Effector memory CD4-positive, alpha-beta T cell (primary cell): ENCODE measurements around the gene TAF8.

Source experiments
- DNase-seq, 3 donors: peaks; one replicate each; pipeline ENCODE4 v3.0.0-alpha.2; 2020
- H3K27ac ChIP-seq: 2 replicates; pipeline ENCODE4 v1.7.0; 2013; ENCODE audit warnings: mild to moderate bottlenecking, low read length, moderate library complexity; ENCODE audit not compliant: insufficient read depth, poor library complexity, severe bottlenecking
- H3K27me3 ChIP-seq: replicated peaks from 2 replicates; pipeline ENCODE4 v1.7.0; 2013; ENCODE audit warnings: mild to moderate bottlenecking, low read length; ENCODE audit not compliant: insufficient read depth, control insufficient read depth, poor library complexity, severe bottlenecking
- H3K36me3 ChIP-seq: 2 replicates; pipeline ENCODE4 v1.7.0; 2013; ENCODE audit warnings: mild to moderate bottlenecking, low read length, moderate library complexity; ENCODE audit not compliant: control insufficient read depth, insufficient read depth
- H3K4me1 ChIP-seq: 2 replicates; pipeline ENCODE4 v1.7.0; 2013; ENCODE audit warnings: low read length, mild to moderate bottlenecking; ENCODE audit not compliant: control insufficient read depth, insufficient read depth, poor library complexity, severe bottlenecking
- H3K4me3 ChIP-seq: 2 replicates; pipeline ENCODE4 v1.7.0; 2013; ENCODE audit warnings: low read length, low read depth, mild to moderate bottlenecking; ENCODE audit not compliant: insufficient read depth, poor library complexity, severe bottlenecking
- H3K9me3 ChIP-seq: 2 replicates; pipeline ENCODE4 v1.7.0; 2013; ENCODE audit warnings: mild to moderate bottlenecking, low read length, moderate library complexity; ENCODE audit not compliant: control insufficient read depth

TAF8 gene

DNA sequence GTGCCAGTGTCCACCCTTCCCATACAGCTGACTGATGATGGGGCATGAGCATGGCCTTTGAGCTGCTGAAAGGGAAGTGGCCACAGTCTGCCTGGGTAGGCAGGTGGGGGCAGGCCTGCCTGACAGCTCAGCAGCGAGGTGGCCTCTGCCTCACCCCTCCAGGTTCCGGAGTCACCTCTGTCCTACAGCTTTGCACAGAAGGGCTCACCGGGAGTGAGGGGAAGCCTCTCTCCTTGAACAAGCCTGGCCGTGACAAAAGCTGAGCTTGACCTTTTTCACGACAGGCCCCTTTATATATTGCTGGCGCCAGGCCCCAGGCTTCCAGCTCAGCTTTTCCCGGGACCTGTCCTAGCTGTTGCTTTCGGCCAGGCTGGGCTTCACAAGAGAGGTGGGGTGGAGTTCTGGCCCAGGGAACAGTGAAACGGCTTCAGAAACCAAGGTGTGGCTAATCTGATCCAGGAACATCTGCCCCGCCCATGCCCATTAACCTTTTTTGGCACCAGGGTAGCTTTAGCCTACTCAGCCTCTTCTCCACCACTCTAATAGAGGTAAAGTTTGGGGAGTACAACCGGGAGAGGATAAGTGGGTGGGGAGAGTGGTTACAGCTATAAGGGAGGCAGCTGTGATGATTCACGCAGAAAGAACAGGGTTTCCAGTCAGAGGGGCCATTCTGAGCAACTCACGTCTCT lies 49.2 kb downstream of the TAF8 start:
- DNase-seq, result no peak
- Histone ChIP-seq H3K36me3 (no peaks in the 10 kb centered on the region), H3K4me3 (no peak overlapping the region), H3K27me3 (no peaks in the 10 kb centered on the region), H3K27ac (no peak overlapping the region), H3K4me1 (peaks cover under 1% of the 10 kb centered on the region), H3K9me3 (no peaks in the 10 kb centered on the region)

DNA sequence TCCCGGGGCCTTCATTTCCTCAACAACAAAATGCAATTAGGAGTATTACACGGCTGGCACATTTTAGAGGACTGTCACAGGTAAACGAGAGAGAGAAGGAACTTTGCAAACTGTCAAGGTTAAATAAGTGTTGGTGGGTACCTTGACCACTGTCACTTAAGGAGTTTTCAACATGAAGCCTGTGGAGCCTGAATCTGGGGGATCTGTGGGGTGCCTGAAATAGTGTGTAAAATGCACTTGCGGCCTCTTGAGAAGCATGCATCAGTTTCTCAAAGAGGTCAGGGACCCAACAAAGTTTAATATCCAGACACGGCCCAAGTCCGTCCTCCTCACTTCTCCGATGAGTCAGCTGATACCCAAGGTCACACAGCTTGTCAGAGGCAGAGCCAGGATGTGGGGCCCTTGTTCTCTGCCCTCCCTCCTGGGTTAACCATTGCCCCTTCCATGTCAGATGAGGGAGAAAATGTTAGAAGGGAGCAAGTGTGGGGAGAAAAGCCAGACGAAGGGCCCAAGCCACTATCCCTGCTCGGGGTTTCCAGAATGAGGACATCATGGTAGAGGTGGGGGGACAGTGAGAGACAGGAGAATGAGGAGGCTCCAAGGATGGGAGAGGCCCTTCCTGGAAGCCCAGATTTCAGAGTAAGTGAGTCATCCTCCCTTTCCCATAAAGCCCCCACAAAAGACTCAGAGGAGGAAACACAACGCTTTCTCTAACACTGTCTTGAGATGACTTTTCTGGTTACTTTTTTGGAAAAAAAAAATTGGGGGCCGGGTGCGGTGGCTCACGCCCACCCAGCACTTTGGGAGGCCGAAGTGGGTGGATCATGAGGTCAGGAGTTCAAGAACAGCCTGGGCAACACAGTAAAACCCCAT lies 49.9 kb downstream of the TAF8 start:
- no peak overlapping the region for H3K27ac ChIP-seq

DNA sequence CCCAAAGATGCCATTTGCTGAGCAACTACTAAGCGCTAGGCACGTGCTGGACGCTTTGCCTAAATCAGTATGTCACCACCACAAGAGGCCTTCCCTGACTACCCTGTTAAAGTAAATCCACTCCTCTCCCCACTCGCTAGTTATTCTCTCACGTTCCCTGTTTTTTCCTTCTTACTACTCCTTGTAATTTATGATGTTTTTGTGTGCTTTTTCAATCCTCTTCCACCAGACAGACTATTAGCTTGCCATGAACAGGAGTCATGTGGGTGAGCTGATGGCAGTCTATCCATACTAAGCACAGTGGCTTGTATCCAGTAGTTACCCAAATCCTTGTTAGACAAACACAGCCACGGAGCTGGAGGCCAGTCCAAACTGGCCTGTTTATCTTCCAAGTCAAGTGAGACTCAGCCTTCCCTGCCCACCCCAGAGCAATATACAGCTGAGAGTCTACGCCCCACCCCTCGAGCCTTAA lies 50.9 kb downstream of the TAF8 start:
- no peak overlapping the region for H3K27ac ChIP-seq
- no peaks in the 10 kb centered on the region for H3K36me3 ChIP-seq
- H3K4me3 ChIP-seq, result no peak overlapping the region
- no peaks in the 10 kb centered on the region for H3K27me3 ChIP-seq
- no peak for DNase-seq
- no peaks in the 10 kb centered on the region for H3K9me3 ChIP-seq
- H3K4me1 ChIP-seq, result peaks cover 6% of the 10 kb centered on the region

More for the DNA sequence above, 49.9 kb downstream of the TAF8 start:
- H3K9me3 ChIP-seq, result no peaks in the 10 kb centered on the region
- H3K27me3 ChIP-seq, result no peaks in the 10 kb centered on the region
- no peak overlapping the region for H3K4me3 ChIP-seq
- DNase-seq, result no peak
- H3K36me3 ChIP-seq, result no peaks in the 10 kb centered on the region
- peaks cover 6% of the 10 kb centered on the region for H3K4me1 ChIP-seq

DNA sequence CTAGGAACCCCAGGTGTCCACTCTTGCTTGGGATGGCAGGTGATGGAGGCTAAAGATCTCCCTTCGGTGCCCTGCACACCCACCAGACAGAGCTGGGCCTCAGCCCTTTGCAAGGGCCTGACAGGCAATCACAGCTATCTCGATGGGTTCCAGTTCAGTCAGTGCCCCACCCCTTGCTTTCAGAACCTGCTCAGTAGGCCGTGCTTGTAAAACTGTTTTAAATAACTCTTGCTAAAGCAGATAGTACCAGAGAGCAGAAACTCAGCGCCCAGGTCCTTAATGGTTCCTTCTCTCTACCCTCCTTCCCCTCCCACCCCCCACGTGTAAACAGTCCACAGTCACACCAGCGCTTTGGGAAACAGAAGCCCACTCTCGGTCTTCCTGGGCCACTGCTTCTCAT lies 52.9 kb downstream of the TAF8 start:
- no peak overlapping the region for H3K27ac ChIP-seq
- no peaks in the 10 kb centered on the region for H3K36me3 ChIP-seq
- H3K4me3 ChIP-seq, result no peak overlapping the region

DNA sequence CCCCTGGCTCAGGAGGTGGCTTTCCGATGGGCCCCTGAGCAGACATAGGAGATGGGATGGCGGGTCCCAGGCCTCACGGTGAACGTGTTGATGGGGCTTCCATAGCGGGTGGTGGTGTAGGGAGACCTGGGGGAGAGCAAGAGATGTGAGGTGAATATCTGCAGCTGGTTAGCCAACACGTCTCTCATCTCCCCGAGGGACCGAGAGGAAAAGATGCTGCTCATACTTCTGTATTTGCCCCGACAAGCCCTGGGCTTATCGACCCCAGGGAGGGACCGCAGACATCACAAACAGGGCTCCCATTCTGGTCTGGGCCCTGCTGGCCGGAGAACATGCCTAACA lies 53.4 kb downstream of the TAF8 start:
- H3K4me1 ChIP-seq, result peaks cover 6% of the 10 kb centered on the region

More for the DNA sequence above, 52.9 kb downstream of the TAF8 start:
- DNase-seq, result no peak
- H3K27me3 ChIP-seq, result no peaks in the 10 kb centered on the region
- peaks cover 6% of the 10 kb centered on the region for H3K4me1 ChIP-seq
- H3K9me3 ChIP-seq, result no peaks in the 10 kb centered on the region

DNA sequence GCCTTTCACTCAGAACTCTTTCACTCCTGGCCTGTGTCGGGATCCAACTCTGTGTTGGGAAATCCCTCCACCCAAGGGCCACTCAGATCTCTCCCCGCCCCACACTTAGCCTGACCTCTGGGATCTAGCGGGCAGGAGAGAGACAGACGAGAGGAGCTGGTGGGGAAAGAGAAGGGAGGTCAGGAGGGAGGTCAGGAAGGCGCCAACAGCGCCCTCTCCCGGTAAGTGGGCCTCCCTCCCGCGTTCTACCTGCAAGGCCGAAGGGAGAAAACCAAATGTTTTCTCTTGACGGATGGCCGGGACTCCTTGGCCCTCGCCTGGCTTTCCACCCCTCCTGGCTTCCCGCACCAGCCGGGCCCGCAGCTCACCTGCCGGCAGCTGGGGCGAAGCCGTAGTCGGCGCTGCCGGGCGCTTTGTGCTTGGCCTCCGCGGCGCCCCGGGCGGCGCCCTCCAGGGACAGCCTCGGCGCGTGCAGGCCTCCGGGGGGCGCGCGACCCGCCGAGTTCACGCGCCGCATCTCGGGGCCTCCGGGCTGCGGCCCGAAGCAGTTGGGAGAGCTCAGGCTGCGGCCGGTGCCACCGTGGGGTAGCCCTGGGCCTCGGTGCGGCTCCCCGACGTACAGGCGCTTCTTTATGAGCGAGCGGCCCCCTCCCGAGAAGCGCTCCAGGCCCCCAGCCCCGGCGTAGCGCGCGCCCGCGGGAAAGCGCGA lies 53.9 kb downstream of the TAF8 start:
- H3K27ac ChIP-seq, result no peak overlapping the region
- H3K9me3 ChIP-seq, result no peaks in the 10 kb centered on the region
- no peaks in the 10 kb centered on the region for H3K27me3 ChIP-seq
- H3K36me3 ChIP-seq, result no peaks in the 10 kb centered on the region
- peak overlapping the region; percentile 64 for H3K4me3 ChIP-seq
- DNase-seq, result peak; percentile 16 to 39 (median 33)
- H3K4me1 ChIP-seq, result peaks cover 6% of the 10 kb centered on the region

More for the DNA sequence above, 53.4 kb downstream of the TAF8 start:
- H3K4me3 ChIP-seq, result peak overlapping the region; percentile 64
- no peaks in the 10 kb centered on the region for H3K27me3 ChIP-seq
- DNase-seq, result no peak
- no peaks in the 10 kb centered on the region for H3K36me3 ChIP-seq
- no peaks in the 10 kb centered on the region for H3K9me3 ChIP-seq
- H3K27ac ChIP-seq, result no peak overlapping the region

DNA sequence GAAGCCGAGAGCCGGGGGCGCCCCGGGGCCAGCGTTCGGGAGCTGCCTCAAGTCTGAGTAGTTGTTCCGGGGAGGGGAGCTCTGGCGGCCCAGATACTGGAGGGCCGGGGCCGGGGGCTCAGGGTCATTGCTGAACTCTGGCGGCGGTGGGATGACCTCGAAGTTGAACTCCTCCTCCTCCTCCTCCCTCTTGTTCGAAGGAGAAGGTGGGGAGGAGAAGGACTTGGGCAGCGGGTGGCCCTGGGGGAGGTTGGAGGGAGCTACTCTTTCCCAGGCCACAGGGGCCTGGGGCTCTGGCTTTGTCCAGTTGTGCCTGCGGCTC lies 54.4 kb downstream of the TAF8 start:
- Histone ChIP-seq H3K4me1 (peaks cover 6% of the 10 kb centered on the region), H3K36me3 (no peaks in the 10 kb centered on the region), H3K9me3 (no peaks in the 10 kb centered on the region), H3K4me3 (peak overlapping the region; percentile 64), H3K27ac (no peak overlapping the region), H3K27me3 (no peaks in the 10 kb centered on the region)
- no peak for DNase-seq

DNA sequence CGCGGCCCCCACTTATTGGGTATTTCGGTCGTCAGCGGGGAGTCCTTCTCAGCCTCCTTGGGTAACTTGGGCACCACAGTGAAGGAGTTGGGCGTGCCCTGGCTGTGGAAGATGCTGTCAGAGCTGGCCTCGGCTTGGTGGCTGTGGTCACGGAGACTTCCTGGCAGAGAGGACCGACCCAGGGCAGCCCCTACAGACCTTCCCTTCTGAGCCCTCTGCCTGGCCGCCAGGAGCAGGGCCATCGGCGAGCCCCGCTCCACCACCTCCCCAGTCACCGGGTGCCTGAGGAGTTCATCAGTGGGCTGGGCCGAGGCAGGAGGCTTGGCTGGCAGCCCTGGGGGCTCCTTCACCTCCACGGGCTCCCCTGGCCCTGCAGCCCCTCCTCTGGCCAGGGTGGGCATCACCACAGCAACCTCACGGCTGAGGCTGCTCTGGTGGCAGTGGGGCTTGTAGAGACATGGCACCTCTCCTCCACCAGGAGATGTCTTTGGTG lies 54.9 kb downstream of the TAF8 start:
- no peak overlapping the region for H3K27ac ChIP-seq
- no peaks in the 10 kb centered on the region for H3K36me3 ChIP-seq
- no peaks in the 10 kb centered on the region for H3K27me3 ChIP-seq
- no peaks in the 10 kb centered on the region for H3K9me3 ChIP-seq
- H3K4me1 ChIP-seq, result peaks cover 6% of the 10 kb centered on the region
- H3K4me3 ChIP-seq, result no peak overlapping the region
- DNase-seq, result no peak

DNA sequence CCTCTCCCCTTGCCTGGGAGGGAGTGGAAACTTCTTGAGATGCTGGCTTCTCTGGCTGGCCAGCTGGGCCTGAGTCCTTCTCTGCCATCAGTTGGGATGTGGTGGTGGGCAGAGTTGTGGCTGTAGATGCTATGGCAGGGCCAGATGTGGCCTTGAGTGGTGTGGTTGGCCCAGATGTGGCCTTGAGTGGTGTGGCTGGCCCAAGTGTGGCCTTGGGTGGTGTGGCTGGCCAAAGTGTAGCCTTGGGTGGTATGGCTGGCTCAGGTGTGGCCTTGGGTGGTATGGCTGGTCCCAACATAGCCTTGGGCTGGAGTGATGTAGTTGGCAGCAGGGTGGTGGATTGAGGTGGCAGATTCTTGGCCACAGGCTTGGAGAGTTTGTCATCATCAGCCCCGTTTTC lies 55.4 kb downstream of the TAF8 start:
- Histone ChIP-seq H3K4me1 (peaks cover 6% of the 10 kb centered on the region), H3K36me3 (no peaks in the 10 kb centered on the region)

More for the DNA sequence above, 55.4 kb downstream of the TAF8 start:
- H3K27ac ChIP-seq, result no peak overlapping the region
- H3K27me3 ChIP-seq, result no peaks in the 10 kb centered on the region
- no peak for DNase-seq
- H3K4me3 ChIP-seq, result no peak overlapping the region
- H3K9me3 ChIP-seq, result no peaks in the 10 kb centered on the region
